ENCODE data around the gene PCNX2. TPM values are rescaled to one million over a fixed set of nuclear protein-coding genes. Genes with fewer than 3 reads are reported as not detected.

The PCNX2 gene
- total and polyA plus RNA-seq, 4 donors, result 2.0 to 15.1 (median 6.4) TPM

DNA sequence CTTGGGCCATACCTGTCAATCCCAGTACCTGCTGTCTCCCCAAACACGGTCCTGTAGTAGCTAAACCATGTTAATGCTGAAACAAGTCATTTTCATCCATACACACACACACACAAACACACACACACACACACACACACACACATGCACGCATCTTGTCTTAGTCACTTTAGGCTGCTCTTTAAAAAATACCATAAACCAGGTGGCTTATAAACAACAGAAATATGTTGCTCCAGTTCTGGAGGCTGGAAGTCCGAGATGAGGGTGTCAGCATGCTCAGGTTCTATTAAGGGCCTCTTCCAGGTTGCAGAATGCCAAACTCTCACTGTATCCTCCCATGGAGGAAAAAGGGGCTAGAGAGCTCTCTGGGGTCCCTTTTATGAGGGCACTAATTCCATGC lies 215.2 kb downstream of the PCNX2 start:
- Histone ChIP-seq H3K36me3 (ENCODE audit: control insufficient read depth in 4 of 4, insufficient read depth in 4 of 4, low read length in 4 of 4) (no peaks in the 10 kb centered on the region), H3K4me1 (ENCODE audit: control insufficient read depth in 5 of 5, insufficient read depth in 5 of 5, low read length in 5 of 5) (peaks cover 0 to 9% (median 4%) of the 10 kb centered on the region in 5 donors), H3K4me3 (no peak overlapping the region), H3K27ac (ENCODE audit: low read depth in 1 of 2, low read length in 1 of 2) (no peak overlapping the region), H3K9ac (ENCODE audit: insufficient read depth in 1 of 2, low read length in 2 of 2) (no peak overlapping the region), H3K9me3 (ENCODE audit: control insufficient read depth in 4 of 4, insufficient read depth in 3 of 4, low read length in 3 of 4) (no peaks in the 10 kb centered on the region), H3K27me3 (ENCODE audit: control insufficient read depth in 3 of 3, insufficient read depth in 3 of 3, low read length in 2 of 3) (no peaks in the 10 kb centered on the region)
- TF ChIP-seq, protein P1, sequence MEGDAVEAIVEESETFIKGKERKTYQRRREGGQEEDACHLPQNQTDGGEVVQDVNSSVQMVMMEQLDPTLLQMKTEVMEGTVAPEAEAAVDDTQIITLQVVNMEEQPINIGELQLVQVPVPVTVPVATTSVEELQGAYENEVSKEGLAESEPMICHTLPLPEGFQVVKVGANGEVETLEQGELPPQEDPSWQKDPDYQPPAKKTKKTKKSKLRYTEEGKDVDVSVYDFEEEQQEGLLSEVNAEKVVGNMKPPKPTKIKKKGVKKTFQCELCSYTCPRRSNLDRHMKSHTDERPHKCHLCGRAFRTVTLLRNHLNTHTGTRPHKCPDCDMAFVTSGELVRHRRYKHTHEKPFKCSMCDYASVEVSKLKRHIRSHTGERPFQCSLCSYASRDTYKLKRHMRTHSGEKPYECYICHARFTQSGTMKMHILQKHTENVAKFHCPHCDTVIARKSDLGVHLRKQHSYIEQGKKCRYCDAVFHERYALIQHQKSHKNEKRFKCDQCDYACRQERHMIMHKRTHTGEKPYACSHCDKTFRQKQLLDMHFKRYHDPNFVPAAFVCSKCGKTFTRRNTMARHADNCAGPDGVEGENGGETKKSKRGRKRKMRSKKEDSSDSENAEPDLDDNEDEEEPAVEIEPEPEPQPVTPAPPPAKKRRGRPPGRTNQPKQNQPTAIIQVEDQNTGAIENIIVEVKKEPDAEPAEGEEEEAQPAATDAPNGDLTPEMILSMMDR (IDR thresholded peaks at IDR 0.05; ENCODE audit: control extremely low read depth, extremely low read depth), result no peak
- 92 to 99% methylated on average over 3 of the region's 3 CpGs for WGBS, 2 donors
- DNase-seq (no peak), ATAC-seq (ENCODE audit: insufficient read depth, low FRiP score) (no peak)

DNA sequence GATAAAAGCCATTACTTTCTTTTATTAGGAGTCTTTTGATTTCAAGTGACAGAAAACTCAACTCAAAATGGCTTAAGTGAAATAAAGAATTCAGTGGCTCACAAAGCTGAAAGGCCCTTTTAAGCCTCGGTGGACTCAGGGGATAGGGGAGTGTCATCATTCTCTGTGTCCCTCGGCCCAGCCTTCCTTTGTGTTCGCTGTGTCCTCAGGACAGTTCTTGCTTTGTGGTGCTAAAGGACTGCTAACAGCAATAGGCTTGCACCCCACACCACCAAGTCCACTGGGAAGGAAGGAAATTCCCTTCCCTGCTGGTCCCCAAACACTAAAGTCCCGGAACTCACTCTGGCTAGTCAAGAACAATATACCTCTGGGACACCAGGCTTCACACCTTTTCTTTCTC lies 216.0 kb downstream of the PCNX2 start:
- no peak overlapping the region for H3K9ac ChIP-seq (ENCODE audit: insufficient read depth in 1 of 2, low read length in 2 of 2)
- ATAC-seq (ENCODE audit: insufficient read depth, low FRiP score) (no peak), DNase-seq (no peak)
- no peaks in the 10 kb centered on the region for H3K36me3 ChIP-seq (ENCODE audit: control insufficient read depth in 4 of 4, insufficient read depth in 4 of 4, low read length in 4 of 4)
- H3K27ac ChIP-seq (ENCODE audit: low read depth in 1 of 2, low read length in 1 of 2), result no peak overlapping the region
- H3K9me3 ChIP-seq (ENCODE audit: control insufficient read depth in 4 of 4, insufficient read depth in 3 of 4, low read length in 3 of 4), result no peaks in the 10 kb centered on the region
- 83 to 95% methylated on average over 4 of the region's 4 CpGs for WGBS, 2 donors
- no peaks in the 10 kb centered on the region for H3K27me3 ChIP-seq (ENCODE audit: control insufficient read depth in 3 of 3, insufficient read depth in 3 of 3, low read length in 2 of 3)
- no peak overlapping the region for H3K4me3 ChIP-seq
- TF ChIP-seq, protein P1 (IDR thresholded peaks at IDR 0.05; ENCODE audit: control extremely low read depth, extremely low read depth), result no peak
- peaks cover 0 to 7% (median 4%) of the 10 kb centered on the region in 5 donors for H3K4me1 ChIP-seq (ENCODE audit: control insufficient read depth in 5 of 5, insufficient read depth in 5 of 5, low read length in 5 of 5)

DNA sequence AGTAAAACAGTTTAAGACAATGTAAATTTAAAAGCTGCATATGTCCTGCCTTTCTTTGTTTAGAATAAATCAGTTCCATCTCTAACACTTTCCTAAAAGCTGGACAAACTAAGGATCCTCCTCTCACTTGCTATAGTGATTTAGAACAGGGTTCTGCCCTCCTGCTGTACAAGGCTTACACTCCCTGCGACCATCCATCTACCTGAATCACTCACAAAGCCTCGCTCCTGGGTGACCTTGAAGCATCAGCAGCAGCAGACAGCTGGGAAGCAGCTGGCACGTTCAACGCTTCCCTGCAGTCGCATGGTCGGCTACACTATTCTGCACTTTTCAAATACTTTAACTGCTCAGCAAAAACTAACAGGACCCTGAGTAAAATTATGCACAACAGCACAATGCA lies 217.1 kb downstream of the PCNX2 start:
- no peak for ATAC-seq (ENCODE audit: insufficient read depth, low FRiP score)
- Histone ChIP-seq H3K27me3 (ENCODE audit: control insufficient read depth in 3 of 3, insufficient read depth in 3 of 3, low read length in 2 of 3) (no peaks in the 10 kb centered on the region), H3K9ac (ENCODE audit: insufficient read depth in 1 of 2, low read length in 2 of 2) (no peak overlapping the region), H3K27ac (ENCODE audit: low read depth in 1 of 2, low read length in 1 of 2) (no peak overlapping the region), H3K36me3 (ENCODE audit: control insufficient read depth in 4 of 4, insufficient read depth in 4 of 4, low read length in 4 of 4) (no peaks in the 10 kb centered on the region), H3K9me3 (ENCODE audit: control insufficient read depth in 4 of 4, insufficient read depth in 3 of 4, low read length in 3 of 4) (peaks cover 0 to 4% (median 0%) of the 10 kb centered on the region in 4 donors), H3K4me1 (ENCODE audit: control insufficient read depth in 5 of 5, insufficient read depth in 5 of 5, low read length in 5 of 5) (peaks cover 0 to 6% (median 4%) of the 10 kb centered on the region in 5 donors), H3K4me3 (no peak overlapping the region)
- peak; percentile 17 to 50 (median 24) for DNase-seq
- WGBS, 2 donors, result 85 to 89% methylated on average over 6 of the region's 6 CpGs
- TF ChIP-seq, protein P1 (IDR thresholded peaks at IDR 0.05; ENCODE audit: control extremely low read depth, extremely low read depth), result no peak

DNA sequence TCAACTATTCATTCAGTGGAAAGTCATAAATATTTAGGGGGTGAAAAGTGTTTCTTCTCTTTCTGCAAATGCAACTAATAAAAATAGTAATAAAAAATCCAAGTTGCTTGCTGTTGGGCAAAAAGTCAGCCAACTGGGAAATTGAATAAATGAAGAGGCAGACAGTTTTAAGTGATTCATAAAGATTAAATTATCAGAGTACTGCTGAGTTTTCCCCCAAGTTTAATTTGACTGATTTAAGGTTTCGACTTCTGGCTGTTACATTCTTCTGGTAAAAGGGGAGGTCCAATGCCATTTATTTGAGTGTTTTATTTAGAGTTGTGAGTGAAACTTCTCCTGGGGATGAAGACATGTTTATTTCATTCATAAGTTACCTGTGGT lies 219.6 kb downstream of the PCNX2 start:
- Histone ChIP-seq H3K9me3 (ENCODE audit: control insufficient read depth in 4 of 4, insufficient read depth in 3 of 4, low read length in 3 of 4) (peaks cover 0 to 6% (median 0%) of the 10 kb centered on the region in 4 donors), H3K27ac (ENCODE audit: low read depth in 1 of 2, low read length in 1 of 2) (no peak overlapping the region), H3K27me3 (ENCODE audit: control insufficient read depth in 3 of 3, insufficient read depth in 3 of 3, low read length in 2 of 3) (no peaks in the 10 kb centered on the region), H3K9ac (ENCODE audit: insufficient read depth in 1 of 2, low read length in 2 of 2) (no peak overlapping the region), H3K4me1 (ENCODE audit: control insufficient read depth in 5 of 5, insufficient read depth in 5 of 5, low read length in 5 of 5) (peaks cover 0 to 6% (median 4%) of the 10 kb centered on the region in 5 donors), H3K36me3 (ENCODE audit: control insufficient read depth in 4 of 4, insufficient read depth in 4 of 4, low read length in 4 of 4) (no peaks in the 10 kb centered on the region), H3K4me3 (no peak overlapping the region)
- TF ChIP-seq, protein P1 (IDR thresholded peaks at IDR 0.05; ENCODE audit: control extremely low read depth, extremely low read depth), result no peak
- ATAC-seq (ENCODE audit: insufficient read depth, low FRiP score) (no peak), DNase-seq (no peak)
- WGBS, 2 donors, result 91 to 100% methylated on average over 1 of the region's 1 CpG
